ENCODE measurements around the gene TENT4A.
"Not testable (repeated sequence)": the region's sequence is repeated elsewhere in the genome, so short reads cannot be mapped to it uniquely, and the experiment has no call there.

The TENT4A gene

DNA sequence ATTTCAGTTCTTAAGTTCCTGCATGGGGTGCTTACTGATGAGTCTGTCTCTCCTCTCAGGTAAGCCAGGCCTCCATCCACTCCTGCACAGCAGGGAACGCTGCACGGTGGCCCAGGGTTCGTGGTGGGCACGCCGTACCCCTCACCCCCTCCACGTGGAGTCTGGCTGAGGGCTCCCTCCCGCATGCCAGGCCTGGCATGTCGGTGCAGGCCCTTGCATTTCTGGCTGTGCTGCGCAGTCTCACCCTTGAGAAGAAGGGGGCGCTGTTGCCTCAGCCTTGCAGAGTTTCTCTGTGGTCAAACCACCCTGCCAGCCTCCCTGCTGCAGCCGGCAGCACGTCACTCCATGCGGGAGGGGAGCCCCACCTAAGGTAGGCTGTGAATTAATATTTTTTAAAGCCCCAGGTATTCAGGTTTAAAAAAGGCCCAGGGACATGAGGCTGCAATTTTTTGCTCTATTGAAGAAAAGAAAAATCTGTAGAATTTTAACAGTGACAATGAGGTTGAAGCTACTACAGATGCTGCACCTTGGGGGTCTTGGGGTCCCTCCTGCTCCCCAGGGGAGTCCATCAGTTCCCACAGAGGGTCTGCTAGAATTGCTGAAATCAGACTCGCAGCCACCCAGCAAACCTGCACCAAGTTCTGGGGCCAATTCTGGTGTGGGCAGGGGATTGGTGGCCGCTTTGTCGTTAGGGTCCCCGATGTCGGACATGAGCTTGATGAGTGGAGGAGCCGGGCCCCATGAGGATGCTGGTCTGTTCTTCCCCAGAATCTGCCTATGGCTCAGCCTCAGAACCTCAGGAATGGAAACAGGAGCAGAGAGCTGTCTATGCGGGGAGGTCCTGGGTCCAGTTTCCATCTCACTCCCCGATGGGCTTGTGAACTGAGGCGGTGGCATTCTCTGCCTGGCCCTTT is 52.6 kb downstream of the TENT4A start:
- no peak overlapping the region for H3K27ac ChIP-seq (ENCODE audit: insufficient read depth, low read depth, low read length, poor library complexity, severe bottlenecking)
- H3K4me3 ChIP-seq (ENCODE audit: insufficient read depth, low read depth, low read length), result no peak overlapping the region
- H3K9me3 ChIP-seq (ENCODE audit: control insufficient read depth, low read length), result no peaks in the 10 kb centered on the region
- peaks cover 4% of the 10 kb centered on the region for H3K4me1 ChIP-seq (ENCODE audit: control insufficient read depth, insufficient read depth, low read length)
- no peaks in the 10 kb centered on the region for H3K27me3 ChIP-seq (ENCODE audit: control insufficient read depth, insufficient read depth, low read length, poor library complexity, severe bottlenecking)
- WGBS, 2 experiments, result 45 to 46% methylated on average over 22 of the region's 22 CpGs
- H3K36me3 ChIP-seq (ENCODE audit: control insufficient read depth, insufficient read depth, low read length), result no peaks in the 10 kb centered on the region

DNA sequence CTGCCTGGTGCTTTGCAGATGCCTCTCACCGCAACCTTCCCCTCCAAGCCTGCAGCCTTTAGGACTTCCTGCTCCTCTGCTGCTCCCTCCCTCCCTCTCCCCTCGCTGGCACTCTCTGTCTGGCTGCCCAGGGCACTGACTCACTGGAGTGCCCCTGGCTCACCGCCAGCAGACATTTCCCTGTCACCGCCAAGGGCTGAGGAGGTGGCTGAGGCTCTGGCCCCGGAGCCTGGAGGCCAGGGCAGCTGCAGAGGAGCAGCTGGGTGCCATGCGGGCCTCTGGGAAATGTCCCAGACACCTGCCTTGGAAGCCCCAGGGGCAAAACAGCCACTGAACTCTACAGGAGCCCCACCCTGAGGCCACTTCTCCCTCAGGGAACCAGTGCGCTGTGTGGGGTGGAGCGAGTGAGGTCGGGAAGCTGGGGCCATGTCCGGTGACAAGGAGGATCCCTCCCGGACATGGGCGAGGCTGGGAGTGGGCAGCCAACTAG is 53.4 kb downstream of the TENT4A start:
- H3K36me3 ChIP-seq (ENCODE audit: control insufficient read depth, insufficient read depth, low read length), result no peaks in the 10 kb centered on the region
- no peaks in the 10 kb centered on the region for H3K9me3 ChIP-seq (ENCODE audit: control insufficient read depth, low read length)
- WGBS, 2 experiments, result 89 to 95% methylated on average over 12 of the region's 12 CpGs
- no peaks in the 10 kb centered on the region for H3K27me3 ChIP-seq (ENCODE audit: control insufficient read depth, insufficient read depth, low read length, poor library complexity, severe bottlenecking)
- peaks cover 4% of the 10 kb centered on the region for H3K4me1 ChIP-seq (ENCODE audit: control insufficient read depth, insufficient read depth, low read length)
- H3K27ac ChIP-seq (ENCODE audit: insufficient read depth, low read depth, low read length, poor library complexity, severe bottlenecking), result no peak overlapping the region
- H3K4me3 ChIP-seq (ENCODE audit: insufficient read depth, low read depth, low read length), result no peak overlapping the region

DNA sequence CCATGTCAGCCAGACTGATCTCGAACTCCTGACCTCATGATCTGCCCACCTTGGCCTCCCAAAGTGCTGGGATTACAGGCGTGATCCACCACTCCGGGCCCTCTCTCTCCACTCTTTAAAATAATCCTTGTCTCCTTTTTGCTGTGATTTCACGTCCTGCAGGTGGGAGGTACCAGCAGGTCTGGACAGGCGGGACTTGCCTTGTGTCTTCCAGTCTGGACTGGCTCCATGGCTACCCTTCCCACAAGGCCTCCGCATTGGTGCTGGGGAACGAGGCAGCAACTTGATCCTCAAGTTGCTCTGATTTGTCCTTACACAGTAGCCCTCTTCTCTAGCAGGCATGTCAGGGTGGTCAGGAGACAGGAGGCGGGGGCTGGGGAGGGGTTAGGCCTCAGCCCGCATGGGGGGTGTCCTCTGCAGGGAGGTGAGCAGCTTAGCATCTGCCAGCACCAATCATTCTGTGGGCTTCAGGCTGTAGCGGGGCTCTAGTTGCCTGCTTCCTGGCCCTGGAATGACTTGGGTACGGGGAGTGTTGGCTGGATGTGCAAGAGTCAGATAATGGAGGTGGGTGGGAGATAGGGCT is 54.3 kb downstream of the TENT4A start:
- no peaks in the 10 kb centered on the region for H3K36me3 ChIP-seq (ENCODE audit: control insufficient read depth, insufficient read depth, low read length)
- H3K27ac ChIP-seq (ENCODE audit: insufficient read depth, low read depth, low read length, poor library complexity, severe bottlenecking), result no peak overlapping the region
- H3K4me1 ChIP-seq (ENCODE audit: control insufficient read depth, insufficient read depth, low read length), result peaks cover 4% of the 10 kb centered on the region
- no peak overlapping the region for H3K4me3 ChIP-seq (ENCODE audit: insufficient read depth, low read depth, low read length)
- no peaks in the 10 kb centered on the region for H3K27me3 ChIP-seq (ENCODE audit: control insufficient read depth, insufficient read depth, low read length, poor library complexity, severe bottlenecking)
- 90 to 92% methylated on average over 11 of the region's 11 CpGs for WGBS, 2 experiments
- no peaks in the 10 kb centered on the region for H3K9me3 ChIP-seq (ENCODE audit: control insufficient read depth, low read length)

DNA sequence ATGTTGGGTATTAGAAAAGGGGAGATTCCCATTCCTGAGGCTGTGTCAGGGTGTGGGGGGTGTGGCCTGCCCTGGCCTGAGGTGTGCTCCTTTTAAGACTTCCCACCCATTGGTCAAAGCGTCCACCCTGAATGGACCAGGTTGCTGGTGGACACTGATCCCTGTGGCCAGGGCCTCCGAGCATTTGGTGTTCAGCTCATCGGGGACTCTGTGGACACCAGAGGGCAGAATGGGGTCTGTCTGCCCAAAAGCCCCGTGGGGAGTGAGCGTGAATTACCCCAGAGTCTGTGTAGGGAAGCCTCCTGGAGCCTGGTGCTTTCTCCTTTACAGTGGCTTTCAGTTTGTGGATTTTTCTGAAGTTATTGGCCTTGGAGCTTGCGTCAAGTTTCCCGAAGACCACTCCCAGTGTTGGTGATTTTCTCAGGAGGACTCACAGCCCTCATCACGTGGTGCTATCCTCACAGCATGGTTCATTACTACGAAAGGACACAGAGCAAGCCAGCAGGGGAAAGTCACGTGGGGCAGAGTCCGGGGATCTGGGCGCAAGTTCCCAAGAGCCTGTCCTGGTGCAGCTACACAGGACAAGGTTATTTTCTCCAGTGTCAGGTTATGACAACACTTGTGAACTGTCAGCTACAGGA is 55.5 kb downstream of the TENT4A start:
- peaks cover 4% of the 10 kb centered on the region for H3K4me1 ChIP-seq (ENCODE audit: control insufficient read depth, insufficient read depth, low read length)
- no peaks in the 10 kb centered on the region for H3K27me3 ChIP-seq (ENCODE audit: control insufficient read depth, insufficient read depth, low read length, poor library complexity, severe bottlenecking)
- no peak overlapping the region for H3K27ac ChIP-seq (ENCODE audit: insufficient read depth, low read depth, low read length, poor library complexity, severe bottlenecking)
- no peaks in the 10 kb centered on the region for H3K36me3 ChIP-seq (ENCODE audit: control insufficient read depth, insufficient read depth, low read length)
- H3K9me3 ChIP-seq (ENCODE audit: control insufficient read depth, low read length), result no peaks in the 10 kb centered on the region
- H3K4me3 ChIP-seq (ENCODE audit: insufficient read depth, low read depth, low read length), result no peak overlapping the region
- 83 to 87% methylated on average over 12 of the region's 12 CpGs for WGBS, 2 experiments

DNA sequence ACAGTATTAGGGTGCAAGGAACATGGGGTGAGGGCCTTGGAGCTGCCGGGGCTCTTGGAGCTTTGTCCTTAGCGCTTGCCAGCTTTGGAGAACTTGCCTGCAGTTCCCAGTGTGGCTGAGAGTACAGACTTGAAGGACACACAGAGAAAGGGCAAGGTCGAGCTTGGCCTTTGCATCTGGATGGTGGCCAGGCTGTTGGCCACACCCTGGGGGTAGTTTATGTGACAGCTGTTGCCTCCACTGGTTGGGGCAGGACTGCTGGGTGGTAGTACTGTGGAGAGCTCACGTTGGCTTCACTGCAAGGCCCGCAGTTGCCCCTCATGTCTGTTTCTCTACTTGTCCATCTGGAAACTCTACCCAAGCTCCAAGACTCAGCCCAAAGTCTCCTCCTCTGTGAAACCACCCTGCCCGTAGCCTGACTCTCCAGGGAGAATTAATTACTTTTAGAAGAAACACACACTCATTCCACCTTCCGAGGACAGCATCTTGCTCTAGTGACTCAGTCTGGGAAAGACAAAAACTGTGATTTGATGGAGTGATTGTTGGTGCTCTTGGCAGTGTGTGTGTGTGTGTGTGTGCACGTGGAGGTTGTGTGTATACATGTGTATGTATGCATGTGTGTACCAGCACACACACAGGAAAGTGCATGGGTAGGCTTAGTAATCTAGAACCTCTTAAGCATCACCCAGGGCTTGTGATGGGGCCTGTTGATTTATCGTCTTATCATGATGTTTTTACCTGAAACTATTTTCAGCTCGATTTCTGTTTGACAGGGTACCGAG is 57.8 kb downstream of the TENT4A start:
- no peak overlapping the region for H3K4me3 ChIP-seq (ENCODE audit: insufficient read depth, low read depth, low read length)
- 92 to 94% methylated on average over 11 of the region's 11 CpGs for WGBS, 2 experiments

DNA sequence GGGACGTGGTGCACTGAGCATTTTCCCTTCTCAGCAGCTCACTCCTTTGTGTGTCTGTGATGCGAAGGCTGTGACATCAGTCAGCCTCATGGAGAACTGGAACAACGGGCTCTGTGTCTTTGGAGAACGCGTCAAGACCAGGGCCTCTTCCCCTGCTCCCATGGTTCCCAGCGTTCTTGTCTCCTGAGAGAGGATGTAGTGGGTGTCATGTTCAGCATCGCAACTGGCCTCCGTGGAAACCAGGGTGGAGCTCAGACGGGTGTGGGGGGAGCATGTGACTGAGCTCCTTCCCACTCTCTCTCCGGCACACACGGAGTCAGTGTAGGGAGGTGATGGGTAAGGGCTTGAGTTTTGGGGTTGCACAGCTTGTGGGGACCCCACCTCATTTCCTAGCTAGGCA is 59.7 kb downstream of the TENT4A start:
- 91 to 96% methylated on average over 10 to 11 of the region's 11 CpGs for WGBS, 2 experiments
- Histone ChIP-seq H3K27me3 (ENCODE audit: control insufficient read depth, insufficient read depth, low read length, poor library complexity, severe bottlenecking) (no peaks in the 10 kb centered on the region), H3K4me3 (ENCODE audit: insufficient read depth, low read depth, low read length) (no peak overlapping the region), H3K9me3 (ENCODE audit: control insufficient read depth, low read length) (no peaks in the 10 kb centered on the region), H3K4me1 (ENCODE audit: control insufficient read depth, insufficient read depth, low read length) (no peaks in the 10 kb centered on the region), H3K27ac (ENCODE audit: insufficient read depth, low read depth, low read length, poor library complexity, severe bottlenecking) (no peak overlapping the region), H3K36me3 (ENCODE audit: control insufficient read depth, insufficient read depth, low read length) (no peaks in the 10 kb centered on the region)

More for the DNA sequence above, 57.8 kb downstream of the TENT4A start:
- no peak overlapping the region for H3K27ac ChIP-seq (ENCODE audit: insufficient read depth, low read depth, low read length, poor library complexity, severe bottlenecking)
- no peaks in the 10 kb centered on the region for H3K27me3 ChIP-seq (ENCODE audit: control insufficient read depth, insufficient read depth, low read length, poor library complexity, severe bottlenecking)
- H3K9me3 ChIP-seq (ENCODE audit: control insufficient read depth, low read length), result no peaks in the 10 kb centered on the region
- no peaks in the 10 kb centered on the region for H3K4me1 ChIP-seq (ENCODE audit: control insufficient read depth, insufficient read depth, low read length)
- no peaks in the 10 kb centered on the region for H3K36me3 ChIP-seq (ENCODE audit: control insufficient read depth, insufficient read depth, low read length)

DNA sequence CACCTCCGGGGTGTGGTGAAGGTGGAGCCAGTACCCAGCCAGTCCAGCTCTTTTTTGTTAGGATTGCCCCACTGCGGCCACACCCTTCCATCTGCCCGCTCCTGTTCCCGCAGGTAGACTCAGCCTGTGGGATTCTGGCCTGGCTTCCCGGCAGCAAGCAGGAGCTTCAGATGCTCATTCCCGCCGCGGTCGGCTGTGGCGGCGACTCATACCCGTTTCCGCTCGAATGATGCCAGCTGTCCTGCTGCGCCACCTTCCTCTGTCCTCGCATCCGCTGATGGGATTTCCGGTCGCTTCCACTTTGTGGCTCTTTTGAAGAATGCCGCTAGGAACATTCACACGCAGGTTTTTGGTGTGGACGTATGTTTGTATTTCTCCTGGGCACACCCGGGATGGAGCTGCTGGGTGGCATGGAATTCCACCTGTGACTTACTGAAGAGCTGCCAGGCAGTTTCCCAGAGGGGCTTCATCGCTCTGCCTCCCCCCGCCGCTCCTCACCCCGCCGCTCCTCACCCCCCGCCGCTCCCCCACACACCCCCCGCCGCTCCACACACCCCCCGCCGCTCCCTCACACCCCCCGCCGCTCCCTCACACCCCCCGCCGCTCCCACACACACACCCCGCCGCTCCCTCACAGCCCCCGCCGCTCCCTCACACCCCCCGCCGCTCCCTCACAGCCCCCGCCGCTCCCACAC is 60.3 kb downstream of the TENT4A start:
- Histone ChIP-seq H3K27ac (ENCODE audit: insufficient read depth, low read depth, low read length, poor library complexity, severe bottlenecking) (no peak overlapping the region), H3K36me3 (ENCODE audit: control insufficient read depth, insufficient read depth, low read length) (no peaks in the 10 kb centered on the region), H3K4me3 (ENCODE audit: insufficient read depth, low read depth, low read length) (no peak overlapping the region), H3K9me3 (ENCODE audit: control insufficient read depth, low read length) (no peaks in the 10 kb centered on the region), H3K27me3 (ENCODE audit: control insufficient read depth, insufficient read depth, low read length, poor library complexity, severe bottlenecking) (no peaks in the 10 kb centered on the region), H3K4me1 (ENCODE audit: control insufficient read depth, insufficient read depth, low read length) (no peaks in the 10 kb centered on the region)
- WGBS, 2 experiments, result 95% methylated on average over 23 to 25 of the region's 46 CpGs

DNA sequence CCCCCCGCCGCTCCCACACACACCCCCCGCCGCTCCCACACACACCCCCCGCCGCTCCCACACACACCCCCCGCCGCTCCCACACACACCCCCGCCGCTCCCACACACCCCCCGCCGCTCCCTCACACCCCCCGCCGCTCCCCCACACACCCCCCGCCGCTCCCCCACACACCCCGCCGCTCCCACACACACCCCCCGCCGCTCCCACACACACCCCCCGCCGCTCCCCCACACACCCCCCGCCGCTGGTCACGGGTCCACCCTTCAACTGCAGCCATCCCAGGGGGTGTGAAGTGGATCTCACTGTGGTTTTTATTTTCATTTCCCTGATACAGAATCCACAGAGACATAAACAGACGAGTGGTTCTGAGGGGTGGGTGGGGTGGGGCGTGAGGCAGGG is 61.0 kb downstream of the TENT4A start:
- H3K9me3 ChIP-seq (ENCODE audit: control insufficient read depth, low read length); H3K36me3 ChIP-seq (ENCODE audit: control insufficient read depth, insufficient read depth, low read length); H3K27ac ChIP-seq (ENCODE audit: insufficient read depth, low read depth, low read length, poor library complexity, severe bottlenecking); H3K4me1 ChIP-seq (ENCODE audit: control insufficient read depth, insufficient read depth, low read length); H3K4me3 ChIP-seq (ENCODE audit: insufficient read depth, low read depth, low read length); H3K27me3 ChIP-seq (ENCODE audit: control insufficient read depth, insufficient read depth, low read length, poor library complexity, severe bottlenecking): not testable (repeated sequence)
- WGBS, 2 experiments, result 95% methylated on average over 5 of the region's 27 CpGs; no CpG with 5 or more reads in 1 of the 2 experiments

DNA sequence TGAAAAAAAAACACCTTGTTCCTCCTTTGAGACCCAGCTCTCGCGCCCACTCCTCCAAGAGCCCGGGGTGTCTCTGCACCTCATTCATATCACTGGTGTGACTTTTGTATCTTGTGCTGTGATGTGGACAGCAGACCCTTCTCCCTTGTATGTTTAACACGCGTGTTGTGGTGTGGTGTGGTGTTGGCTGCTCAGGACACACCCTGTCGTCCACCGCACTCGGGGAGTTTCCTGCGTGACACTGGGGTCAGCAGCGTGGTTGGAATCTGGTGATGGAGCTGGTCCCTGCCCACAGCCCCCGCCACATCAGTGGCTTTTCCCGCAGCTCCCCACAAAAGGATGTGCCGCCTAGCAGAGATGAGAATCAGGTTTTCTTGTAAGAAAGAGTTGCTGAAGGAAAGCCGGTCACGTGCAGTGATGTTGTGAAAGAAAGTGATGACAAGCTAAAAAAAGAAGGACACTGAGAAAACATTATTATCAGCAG is 61.5 kb downstream of the TENT4A start:
- no peaks in the 10 kb centered on the region for H3K36me3 ChIP-seq (ENCODE audit: control insufficient read depth, insufficient read depth, low read length)
- H3K27ac ChIP-seq (ENCODE audit: insufficient read depth, low read depth, low read length, poor library complexity, severe bottlenecking), result no peak overlapping the region
- no peaks in the 10 kb centered on the region for H3K4me1 ChIP-seq (ENCODE audit: control insufficient read depth, insufficient read depth, low read length)
- no peaks in the 10 kb centered on the region for H3K27me3 ChIP-seq (ENCODE audit: control insufficient read depth, insufficient read depth, low read length, poor library complexity, severe bottlenecking)
- no peaks in the 10 kb centered on the region for H3K9me3 ChIP-seq (ENCODE audit: control insufficient read depth, low read length)
- no peak overlapping the region for H3K4me3 ChIP-seq (ENCODE audit: insufficient read depth, low read depth, low read length)
- 95 to 96% methylated on average over 15 of the region's 15 CpGs for WGBS, 2 experiments

Data from ectodermal cell (in vitro differentiated cells).